Measurements from ENCODE around the gene ACTR6.

ACTR6 gene

DNA sequence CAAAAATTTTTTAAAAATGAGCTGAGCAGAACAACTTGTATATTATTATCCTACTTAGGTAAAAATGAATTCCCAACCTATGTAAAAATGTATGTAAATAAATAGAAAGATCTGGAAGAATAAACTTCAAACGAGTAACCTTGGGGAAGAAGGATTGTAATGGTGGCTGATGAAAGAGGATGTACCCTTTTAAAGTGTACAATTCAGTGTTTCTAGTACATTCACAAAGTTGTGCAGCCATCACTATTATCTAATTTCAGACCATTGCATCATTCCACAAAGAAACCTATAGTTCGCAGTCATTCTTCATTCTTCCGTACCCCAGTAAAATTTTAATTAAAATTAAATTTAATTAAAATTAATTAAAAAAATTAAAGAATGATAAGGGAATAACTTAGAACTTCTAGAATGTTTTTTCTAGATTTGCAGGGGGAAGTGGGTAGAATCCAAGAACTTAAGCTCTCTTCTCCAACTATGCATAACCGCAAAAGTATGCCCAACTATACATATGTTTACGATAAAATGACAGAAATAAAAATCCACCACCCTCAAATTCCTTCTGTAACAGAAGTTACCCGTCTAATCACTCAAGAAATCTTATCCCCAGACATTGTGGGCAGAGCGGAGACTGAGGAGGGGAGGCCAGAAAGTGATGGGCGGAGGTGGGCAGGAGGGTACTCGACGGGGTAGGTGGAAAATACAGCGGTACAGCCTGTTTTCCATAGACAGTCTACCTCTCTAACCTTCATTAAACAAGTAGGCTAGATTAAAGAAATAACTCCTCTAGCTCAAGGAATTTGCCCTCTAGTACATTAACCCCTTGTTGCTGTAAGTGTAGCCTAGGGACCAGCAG, 65.3 kb downstream of the ACTR6 start:
- no peaks in the 10 kb centered on the region for H3K9me3 ChIP-seq (ENCODE audit: control insufficient read depth, insufficient read depth, low read length)
- H3K27me3 ChIP-seq (ENCODE audit: control insufficient read depth, insufficient read depth, low read length) = no peaks in the 10 kb centered on the region
- H3K36me3 ChIP-seq (ENCODE audit: control insufficient read depth, insufficient read depth, low read length) = no peaks in the 10 kb centered on the region
- H3K27ac ChIP-seq (ENCODE audit: low read length) = no peak overlapping the region
- DNase-seq (ENCODE audit: low read depth, low spot score) = no peak
- H3K4me3 ChIP-seq (ENCODE audit: low read length) = peak overlapping the region; percentile 93; the same call in 1 of the 2 replicates
- 100% methylated on average over 2 of the region's 11 CpGs for WGBS (ENCODE audit: insufficient coverage, insufficient read length)
- no peaks in the 10 kb centered on the region for H3K4me1 ChIP-seq (ENCODE audit: control insufficient read depth, insufficient read depth, low read length)

- WGBS (ENCODE audit: insufficient coverage, insufficient read length) = no CpG with 5 or more reads among the region's 6 CpGs
- no peak overlapping the region for H3K27ac ChIP-seq (ENCODE audit: low read length)
- peak overlapping the region; percentile 93; the same call in 1 of the 2 replicates for H3K4me3 ChIP-seq (ENCODE audit: low read length)
- H3K27me3 ChIP-seq (ENCODE audit: control insufficient read depth, insufficient read depth, low read length) = no peaks in the 10 kb centered on the region
- H3K4me1 ChIP-seq (ENCODE audit: control insufficient read depth, insufficient read depth, low read length) = no peaks in the 10 kb centered on the region
- DNase-seq (ENCODE audit: low read depth, low spot score) = no peak
- H3K36me3 ChIP-seq (ENCODE audit: control insufficient read depth, insufficient read depth, low read length) = no peaks in the 10 kb centered on the region
- no peaks in the 10 kb centered on the region for H3K9me3 ChIP-seq (ENCODE audit: control insufficient read depth, insufficient read depth, low read length)
Observed at GRCh38 chr12:100266585-100266834, 65.9 kb downstream of the ACTR6 start.

- DNase-seq (ENCODE audit: low read depth, low spot score) = peak; percentile 64
- Histone ChIP-seq H3K36me3 (ENCODE audit: control insufficient read depth, insufficient read depth, low read length) (no peaks in the 10 kb centered on the region), H3K4me1 (ENCODE audit: control insufficient read depth, insufficient read depth, low read length) (no peaks in the 10 kb centered on the region), H3K9me3 (ENCODE audit: control insufficient read depth, insufficient read depth, low read length) (no peaks in the 10 kb centered on the region), H3K27me3 (ENCODE audit: control insufficient read depth, insufficient read depth, low read length) (no peaks in the 10 kb centered on the region), H3K27ac (ENCODE audit: low read length) (no peak within 1 kb of the TSS), H3K4me3 (ENCODE audit: low read length) (peak within 1 kb of the TSS; percentile 93)
- WGBS (ENCODE audit: insufficient coverage, insufficient read length) = no CpG with 5 or more reads among the region's 62 CpGs
Observed at GRCh38 chr12:100266835-100267602, 66.4 kb downstream of the ACTR6 start, which contains the start of the genes DEPDC4 and SCYL2. TSS of gene DEPDC4 (minus strand) at chr12:100267079. CDS start at chr12:100267076, 3 bp downstream. TSS of gene SCYL2 (plus strand) at chr12:100267177. CDS start at chr12:100282971, 15,794 bp downstream.

GRCh38 chr12:100267603-100268281, 67.1 kb downstream of the ACTR6 start:
- no peak for DNase-seq (ENCODE audit: low read depth, low spot score)
- Histone ChIP-seq H3K4me1 (ENCODE audit: control insufficient read depth, insufficient read depth, low read length) (no peaks in the 10 kb centered on the region), H3K27me3 (ENCODE audit: control insufficient read depth, insufficient read depth, low read length) (no peaks in the 10 kb centered on the region), H3K36me3 (ENCODE audit: control insufficient read depth, insufficient read depth, low read length) (no peaks in the 10 kb centered on the region), H3K27ac (ENCODE audit: low read length) (no peak overlapping the region), H3K4me3 (ENCODE audit: low read length) (peak overlapping the region; percentile 93), H3K9me3 (ENCODE audit: control insufficient read depth, insufficient read depth, low read length) (no peaks in the 10 kb centered on the region)
- no CpG with 5 or more reads among the region's 33 CpGs for WGBS (ENCODE audit: insufficient coverage, insufficient read length)

- no peak overlapping the region for H3K27ac ChIP-seq (ENCODE audit: low read length)
- no peaks in the 10 kb centered on the region for H3K4me1 ChIP-seq (ENCODE audit: control insufficient read depth, insufficient read depth, low read length)
- no peak overlapping the region for H3K4me3 ChIP-seq (ENCODE audit: low read length)
Observed at GRCh38 chr12:100268835-100269564, 68.4 kb downstream of the ACTR6 start.

GRCh38 chr12:100273782-100274181, 73.2 kb downstream of the ACTR6 start:
- Histone ChIP-seq H3K27me3 (ENCODE audit: control insufficient read depth, insufficient read depth, low read length) (no peaks in the 10 kb centered on the region), H3K4me3 (ENCODE audit: low read length) (no peak overlapping the region), H3K36me3 (ENCODE audit: control insufficient read depth, insufficient read depth, low read length) (no peaks in the 10 kb centered on the region), H3K9me3 (ENCODE audit: control insufficient read depth, insufficient read depth, low read length) (no peaks in the 10 kb centered on the region), H3K4me1 (ENCODE audit: control insufficient read depth, insufficient read depth, low read length) (no peaks in the 10 kb centered on the region), H3K27ac (ENCODE audit: low read length) (no peak overlapping the region)
- no CpG with 5 or more reads among the region's 4 CpGs for WGBS (ENCODE audit: insufficient coverage, insufficient read length)
- DNase-seq (ENCODE audit: low read depth, low spot score) = no peak

More at GRCh38 chr12:100268835-100269564, 68.4 kb downstream of the ACTR6 start:
- H3K36me3 ChIP-seq (ENCODE audit: control insufficient read depth, insufficient read depth, low read length) = no peaks in the 10 kb centered on the region
- no peak for DNase-seq (ENCODE audit: low read depth, low spot score)
- WGBS (ENCODE audit: insufficient coverage, insufficient read length) = no CpG with 5 or more reads among the region's 5 CpGs
- no peaks in the 10 kb centered on the region for H3K9me3 ChIP-seq (ENCODE audit: control insufficient read depth, insufficient read depth, low read length)
- H3K27me3 ChIP-seq (ENCODE audit: control insufficient read depth, insufficient read depth, low read length) = no peaks in the 10 kb centered on the region

Data from iPS DF 6.9 (cell line).